G401.6 (cell line): ENCODE data around the gene DEPP1.

Source experiments
- FAIRE-seq: peaks from 2 replicates; lab custom pipeline; 2012; peaks lifted over from hg19 to GRCh38; lab: Jason Lieb, UNC

DEPP1 gene

DNA sequence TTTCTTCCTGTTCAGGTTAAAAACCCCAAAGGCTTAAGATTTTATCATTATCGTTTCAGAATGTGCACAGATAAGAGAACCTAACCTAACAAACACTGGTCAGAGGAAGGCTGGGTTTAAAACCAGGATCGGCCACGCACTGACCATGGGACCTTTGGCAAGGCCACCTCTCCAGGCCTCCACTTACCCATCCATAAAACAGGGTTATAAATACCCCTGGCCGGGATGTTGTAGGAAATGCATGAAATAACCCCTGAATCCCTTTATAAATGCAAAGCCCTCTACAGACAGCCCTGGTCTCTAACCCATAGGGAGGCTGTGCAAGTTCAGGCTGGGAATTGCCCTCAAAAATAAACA lies 418 bp downstream of the DEPP1 start:
- no peak for FAIRE-seq

GRCh38 chr10:44977287-44978212 lies 1.1 kb downstream of the DEPP1 start:
- no peak for FAIRE-seq

DNA sequence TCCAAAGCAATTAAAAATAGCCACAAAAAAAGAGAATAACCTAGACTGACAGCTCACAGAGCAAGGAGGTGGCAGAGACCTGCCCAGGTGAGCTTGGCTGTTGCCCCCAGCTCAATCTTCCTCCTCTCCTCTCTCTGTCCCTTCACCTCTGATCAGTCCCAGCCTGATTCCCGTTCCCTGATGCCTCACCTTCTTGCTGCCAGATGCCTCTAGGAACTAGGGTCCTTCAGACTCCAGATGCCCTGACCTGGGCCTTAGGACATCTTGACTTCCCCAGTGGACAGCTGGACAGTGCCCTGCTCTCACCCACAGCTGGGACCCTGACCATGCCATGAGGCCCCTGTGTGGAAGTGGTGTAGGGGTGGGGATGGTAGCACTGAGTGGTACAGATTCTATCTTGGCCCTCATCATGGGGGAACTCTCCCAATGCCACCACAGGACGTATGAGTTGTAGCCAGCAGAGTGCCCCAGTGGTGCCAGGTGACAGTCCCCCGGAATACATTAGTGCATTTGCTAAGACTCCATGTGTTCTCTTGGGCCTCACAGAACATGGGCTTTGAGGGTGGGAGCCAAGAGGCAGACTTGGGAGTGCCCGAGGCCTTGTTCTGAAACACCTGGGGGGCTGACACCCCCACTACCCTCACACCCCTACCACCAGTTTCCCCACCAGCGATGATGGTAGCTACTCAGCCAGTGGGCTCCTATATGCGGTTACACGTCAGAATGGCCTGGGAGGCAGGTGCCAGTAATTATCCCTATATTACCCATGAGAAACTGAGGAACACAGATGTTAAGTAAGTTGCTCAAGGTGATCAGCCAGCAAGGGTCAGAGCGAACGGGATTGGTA lies 2.0 kb downstream of the DEPP1 start:
- FAIRE-seq, result no peak

- no peak for FAIRE-seq
These were observed 2.9 kb downstream of the DEPP1 start for GRCh38 chr10:44975431-44976331.

- FAIRE-seq, result no peak
These were observed 3.8 kb downstream of the DEPP1 start for GRCh38 chr10:44974628-44975430.

DNA sequence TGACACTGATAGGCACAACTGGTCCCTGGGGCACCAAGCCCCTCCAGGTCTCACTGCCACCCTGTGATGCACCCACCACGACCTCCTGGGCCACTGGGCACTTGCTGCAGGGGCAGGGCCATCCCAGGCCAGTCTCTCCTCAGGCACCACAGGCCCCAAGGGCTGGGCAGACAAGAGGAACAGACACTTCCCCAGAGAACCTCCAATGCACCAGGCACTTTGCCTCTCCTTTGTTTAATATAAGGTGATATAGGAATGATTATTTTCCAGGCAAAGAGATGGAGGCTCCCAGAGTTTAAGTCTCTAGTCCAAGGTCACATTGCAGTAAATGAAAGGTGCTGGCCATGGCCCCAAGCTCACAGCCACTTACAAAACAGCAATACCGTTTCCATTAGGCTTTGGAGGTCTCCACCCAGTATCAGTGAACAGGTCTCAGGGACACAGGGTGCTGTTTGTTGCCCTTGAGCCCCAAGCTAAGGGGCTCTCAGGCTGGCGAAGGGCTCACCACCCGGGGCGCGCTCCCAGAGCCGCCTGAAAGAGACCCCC lies 4.5 kb downstream of the DEPP1 start:
- FAIRE-seq, result no peak

DNA sequence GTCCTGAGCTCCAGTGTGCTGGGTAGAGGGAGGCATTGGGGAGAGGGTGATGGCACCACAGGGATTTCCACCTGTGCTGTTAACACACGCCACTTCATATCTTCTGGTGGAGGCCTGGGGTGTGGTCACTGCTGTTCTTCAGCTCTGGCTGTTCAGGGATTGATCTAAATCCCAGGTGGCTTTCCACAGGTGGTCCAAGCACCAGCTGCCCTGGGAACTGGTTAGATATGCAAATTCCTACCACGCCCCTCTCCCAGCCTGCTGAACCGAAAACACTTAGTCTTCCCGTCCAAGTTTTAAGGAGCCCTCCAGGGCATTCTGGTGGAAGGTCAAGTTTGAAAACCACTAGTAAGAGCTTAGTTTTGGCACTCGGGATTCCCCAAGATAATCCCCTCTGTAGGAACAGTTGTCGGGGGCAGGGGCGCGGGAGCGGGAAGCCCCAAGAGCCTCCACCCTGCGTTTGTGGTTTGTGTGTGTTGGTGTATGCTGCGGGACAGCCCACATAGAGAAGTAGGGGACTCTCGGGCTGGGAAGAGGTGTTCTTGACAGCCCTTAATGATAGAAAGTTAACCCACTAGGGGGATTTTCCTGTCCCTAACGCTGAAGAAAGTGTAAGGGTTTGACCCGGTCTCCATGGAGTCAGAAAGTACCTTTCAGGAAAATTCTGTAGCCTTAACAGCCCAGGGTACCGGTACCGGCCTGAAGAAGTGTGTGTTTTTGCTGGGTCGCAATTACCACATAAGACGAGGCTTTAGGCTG lies 5.1 kb downstream of the DEPP1 start:
- FAIRE-seq, result no peak

DNA sequence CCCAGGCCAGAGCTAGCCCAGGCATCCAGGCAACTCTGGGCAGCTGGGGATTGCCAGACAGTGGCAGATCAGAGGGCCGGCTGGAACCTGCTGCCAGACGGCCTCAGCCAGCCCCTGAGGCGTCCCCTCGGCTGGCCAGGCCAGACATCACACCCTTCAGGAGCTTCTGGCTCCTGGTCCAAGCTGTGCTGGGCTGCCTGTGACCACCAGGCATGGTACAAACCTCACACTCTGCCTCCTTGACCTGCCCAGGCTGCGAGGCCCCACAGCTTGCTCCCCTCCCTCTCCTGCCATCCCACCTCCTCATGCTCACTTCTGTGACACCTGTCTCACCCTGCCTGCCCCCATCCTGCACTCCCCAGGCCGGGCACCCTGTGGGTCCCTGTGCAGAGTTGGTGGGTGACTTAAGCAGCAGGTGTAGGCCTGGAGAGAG lies 5.7 kb downstream of the DEPP1 start:
- no peak for FAIRE-seq

GRCh38 chr10:44971935-44972757 lies 6.5 kb downstream of the DEPP1 start:
- no peak for FAIRE-seq

GRCh38 chr10:44971434-44971833 lies 7.2 kb downstream of the DEPP1 start:
- no peak for FAIRE-seq

DNA sequence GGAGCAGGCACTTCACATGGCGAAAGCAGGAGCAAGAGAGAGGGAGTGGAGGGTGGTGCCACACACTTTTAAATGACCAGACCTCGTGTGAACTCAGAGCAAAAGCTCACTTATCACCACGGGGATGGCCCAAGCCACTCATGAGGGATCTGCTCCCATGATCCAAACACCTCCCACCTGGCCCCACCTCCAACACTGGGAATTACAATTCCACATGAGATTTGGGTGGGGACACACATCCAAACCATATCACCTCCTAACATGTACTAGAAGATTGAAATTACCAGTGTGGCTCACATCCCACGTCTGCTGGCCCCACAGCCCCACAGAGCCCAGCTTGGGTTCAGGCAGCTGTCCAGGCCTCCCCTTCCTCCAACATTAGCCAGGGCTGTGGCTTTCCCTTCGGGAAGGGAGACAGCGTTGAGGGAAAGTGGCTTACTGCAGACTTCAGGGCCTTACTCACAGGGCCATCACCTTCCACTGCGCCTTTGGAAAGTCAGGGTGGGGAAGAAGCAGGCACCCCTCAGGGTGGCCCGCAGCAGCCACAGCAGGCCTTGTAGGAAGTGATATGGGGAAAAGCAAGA lies 7.7 kb downstream of the DEPP1 start:
- no peak for FAIRE-seq

- no peak for FAIRE-seq
These were observed 8.8 kb downstream of the DEPP1 start for GRCh38 chr10:44969854-44970253.

DNA sequence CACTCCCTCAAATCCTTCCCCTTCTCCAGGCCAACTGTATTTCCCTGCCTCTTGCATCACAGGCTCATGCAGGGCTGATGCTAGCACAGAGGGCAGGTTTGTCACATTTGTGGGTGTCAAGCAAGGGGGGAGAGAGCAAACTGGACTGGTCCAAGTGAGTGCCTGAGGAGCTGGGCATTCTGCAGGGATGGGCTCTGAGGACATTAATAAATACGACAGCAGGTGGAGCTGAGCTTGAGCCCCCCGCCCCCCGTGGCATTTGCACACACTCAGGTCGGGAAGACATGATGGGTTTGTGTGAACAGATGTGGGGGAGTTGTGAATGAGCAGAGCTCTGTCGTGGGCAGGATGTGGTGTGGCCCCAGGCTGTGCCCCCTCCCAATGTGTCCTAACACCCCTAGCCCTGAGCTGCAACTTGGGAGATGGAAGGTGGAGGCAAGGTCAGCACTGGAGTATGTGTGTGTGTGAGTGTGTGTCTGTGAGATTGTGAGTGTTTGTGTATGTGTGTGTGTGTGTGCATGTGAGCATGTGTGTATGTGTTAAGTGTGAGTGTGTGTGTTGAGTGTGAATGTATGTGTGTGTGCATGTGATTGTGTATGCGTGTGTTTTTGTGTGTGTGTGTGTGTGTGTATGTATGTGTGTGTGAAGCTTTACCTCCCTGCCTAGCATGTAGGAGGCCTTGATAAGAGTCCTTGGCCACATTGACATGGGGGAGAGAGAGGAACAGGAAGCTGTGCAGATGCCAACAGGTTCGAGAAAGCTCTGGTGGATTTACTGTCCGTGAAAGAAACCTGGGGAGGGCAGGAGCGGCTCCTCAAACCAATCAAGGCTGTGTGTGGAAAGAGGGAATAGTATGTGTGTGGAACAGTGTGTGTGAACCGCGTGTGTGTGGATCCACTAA lies 9.9 kb downstream of the DEPP1 start:
- no peak for FAIRE-seq

DNA sequence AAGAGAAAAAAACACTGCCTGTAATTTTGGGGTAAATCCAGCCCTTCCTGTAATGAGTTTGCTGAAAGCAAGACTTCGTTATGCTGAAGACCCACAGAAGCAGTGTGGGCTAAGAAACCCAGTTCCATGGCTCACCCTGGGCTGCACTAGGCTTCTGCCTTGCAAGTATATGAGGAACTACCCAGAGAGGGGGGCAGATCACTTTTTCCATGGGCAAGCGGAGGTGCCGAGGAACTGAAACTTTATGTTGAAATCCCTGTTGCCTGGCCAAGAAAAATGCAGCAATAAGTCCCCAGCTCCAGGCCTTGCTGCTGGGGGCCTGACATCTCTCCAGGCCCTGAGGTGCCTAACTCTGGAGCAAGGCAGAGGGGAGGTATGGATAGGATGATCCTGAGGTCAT lies 10.5 kb downstream of the DEPP1 start:
- FAIRE-seq, result no peak

DNA sequence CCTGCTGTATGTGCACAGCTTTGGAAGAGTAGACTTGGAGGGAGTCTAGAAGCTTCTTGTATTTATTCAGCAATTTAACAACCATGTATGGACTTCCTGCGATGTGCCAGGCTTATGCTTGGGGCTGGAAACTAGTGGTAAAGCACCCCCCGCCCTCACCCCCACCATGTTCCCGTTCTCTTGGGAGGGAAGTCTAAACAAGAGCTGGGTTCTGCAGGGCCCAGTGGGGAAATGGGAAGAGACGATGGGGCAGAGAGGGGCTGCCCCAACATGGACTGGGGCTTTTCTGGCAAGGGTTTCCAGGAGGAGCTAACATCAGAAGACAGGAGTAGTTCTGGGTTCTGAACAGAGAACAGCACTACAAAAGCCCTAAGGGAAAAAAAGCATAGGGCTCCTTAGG lies 11.0 kb downstream of the DEPP1 start:
- no peak for FAIRE-seq

DNA sequence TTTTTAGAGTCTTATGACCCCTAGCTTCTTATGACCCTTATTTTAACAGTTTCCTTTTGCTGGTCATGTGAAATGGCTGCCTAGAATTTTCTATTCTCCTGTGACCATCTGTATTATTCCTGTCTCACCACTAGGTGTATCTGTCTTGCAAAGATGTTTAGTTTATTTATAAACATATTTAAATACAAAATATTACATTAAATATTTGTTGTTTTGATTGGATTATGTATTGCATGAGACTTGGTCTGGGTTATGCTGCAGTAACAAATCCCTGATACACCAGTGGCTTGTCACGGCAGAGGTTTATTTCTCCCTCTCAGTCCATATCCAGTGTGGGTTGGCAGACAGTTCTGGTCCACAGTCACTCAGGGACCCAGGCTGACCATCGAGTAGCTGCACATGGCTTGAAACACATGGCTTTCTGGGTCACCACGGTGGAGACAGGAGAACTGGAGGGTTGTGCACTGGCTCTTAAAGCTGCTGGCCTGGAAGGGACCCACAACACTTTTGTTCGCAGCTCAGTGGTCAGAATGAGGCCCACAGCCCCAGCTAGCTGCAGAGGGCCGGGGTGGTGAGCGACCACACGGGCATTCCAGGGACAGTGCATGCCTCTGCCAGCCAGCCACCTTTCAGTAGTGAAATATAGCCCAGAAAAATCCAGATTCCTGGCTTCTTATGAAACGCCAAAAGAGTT lies 11.6 kb downstream of the DEPP1 start:
- no peak for FAIRE-seq

- FAIRE-seq, result no peak
These were observed 12.3 kb downstream of the DEPP1 start for GRCh38 chr10:44966129-44966815.
